Subcutaneous abdominal adipose tissue (tissue), 5 donors: ENCODE results near the gene OXA1L.
A peak's percentile ranks its signal among the peaks of the same experiment; 100 is the strongest.

Source experiments
- H3K27ac ChIP-seq: one replicate; pipeline ENCODE4 v1.7.0; 2013; ENCODE audit warnings: low read depth, mild to moderate bottlenecking, inconsistent platforms, low read length, moderate library complexity
- H3K27me3 ChIP-seq, 5 donors: one replicate each; pipeline ENCODE4 v1.7.0; 2013; ENCODE audit warnings: low read length in 5 of 5, inconsistent platforms in 1 of 5; ENCODE audit not compliant: control insufficient read depth in 5 of 5, insufficient read depth in 4 of 5
- H3K36me3 ChIP-seq, 5 donors: one replicate each; pipeline ENCODE4 v1.7.0; 2013; ENCODE audit warnings: low read length in 5 of 5; ENCODE audit not compliant: control insufficient read depth in 5 of 5, insufficient read depth in 5 of 5
- H3K4me1 ChIP-seq, 5 donors: one replicate each; pipeline ENCODE4 v1.7.0; 2013; ENCODE audit warnings: low read length in 5 of 5, mild to moderate bottlenecking in 3 of 5, moderate library complexity in 1 of 5; ENCODE audit not compliant: control insufficient read depth in 5 of 5, insufficient read depth in 5 of 5
- H3K4me3 ChIP-seq, 5 donors: one replicate each; pipeline ENCODE4 v1.7.0; 2013; ENCODE audit warnings: low read length in 5 of 5, low read depth in 1 of 5
- H3K9ac ChIP-seq, 5 donors: one replicate each; pipeline ENCODE4 v1.7.0; 2013; ENCODE audit warnings: low read length in 5 of 5, mild to moderate bottlenecking in 4 of 5, moderate library complexity in 3 of 5
- H3K9me3 ChIP-seq, 5 donors: one replicate each; pipeline ENCODE4 v1.7.0; 2013; ENCODE audit warnings: low read length in 5 of 5; ENCODE audit not compliant: control insufficient read depth in 5 of 5
- donor health status: healthy.
- donor health status: healthy.
- donor health status: healthy.
- donor health status: healthy.
- donor health status: healthy.

Gene OXA1L

GRCh38 chr14:22761734-22762133 is 4.8 kb upstream of the OXA1L start:
- Histone ChIP-seq H3K9ac (no peak overlapping the region), H3K27me3 (no peaks in the 10 kb centered on the region), H3K4me3 (no peak overlapping the region), H3K36me3 (peaks cover 0 to 3% (median 0%) of the 10 kb centered on the region in 5 donors), H3K4me1 (peaks cover 0 to 12% (median 4%) of the 10 kb centered on the region in 5 donors), H3K9me3 (peaks cover 0 to 5% (median 0%) of the 10 kb centered on the region in 5 donors), H3K27ac (no peak overlapping the region)

GRCh38 chr14:22764382-22764781 is 2.1 kb upstream of the OXA1L start:
- Histone ChIP-seq H3K4me1 (peaks cover 3 to 27% (median 18%) of the 10 kb centered on the region in 5 donors), H3K27ac (no peak overlapping the region), H3K4me3 (no peak overlapping the region), H3K9ac (no peak overlapping the region), H3K27me3 (no peaks in the 10 kb centered on the region), H3K36me3 (peaks cover 7 to 14% (median 10%) of the 10 kb centered on the region in 5 donors), H3K9me3 (peaks cover 0 to 5% (median 0%) of the 10 kb centered on the region in 5 donors)

GRCh38 chr14:22767323-22767589 is 768 bp downstream of the OXA1L start:
- Histone ChIP-seq H3K4me3 (peak overlapping the region; percentile 85 to 98 (median 92)), H3K4me1 (peaks cover 3 to 27% (median 18%) of the 10 kb centered on the region in 5 donors), H3K9ac (peak overlapping the region; percentile 74 to 90 (median 81)), H3K36me3 (peaks cover 29 to 38% (median 34%) of the 10 kb centered on the region in 5 donors), H3K27ac (peak overlapping the region; percentile 66), H3K27me3 (no peaks in the 10 kb centered on the region), H3K9me3 (no peaks in the 10 kb centered on the region)

- Histone ChIP-seq H3K27ac (no peak overlapping the region), H3K9ac (no peak overlapping the region), H3K27me3 (no peaks in the 10 kb centered on the region), H3K36me3 (peaks cover 26 to 54% (median 47%) of the 10 kb centered on the region in 5 donors), H3K9me3 (no peaks in the 10 kb centered on the region), H3K4me1 (peaks cover 3 to 27% (median 18%) of the 10 kb centered on the region in 5 donors), H3K4me3 (no peak overlapping the region)
Measured at GRCh38 chr14:22768947-22769346, 2.5 kb downstream of the OXA1L start.

- peaks cover 3 to 25% (median 18%) of the 10 kb centered on the region in 5 donors for H3K4me1 ChIP-seq
- H3K4me3 ChIP-seq: no peak overlapping the region
- no peaks in the 10 kb centered on the region for H3K27me3 ChIP-seq
- H3K9ac ChIP-seq: no peak overlapping the region
- H3K27ac ChIP-seq: no peak overlapping the region
- H3K36me3 ChIP-seq: peaks cover 26 to 57% (median 51%) of the 10 kb centered on the region in 5 donors
- H3K9me3 ChIP-seq: no peaks in the 10 kb centered on the region
Measured at GRCh38 chr14:22769369-22769768, 2.9 kb downstream of the OXA1L start.

- Histone ChIP-seq H3K9me3 (no peaks in the 10 kb centered on the region), H3K4me3 (no peak overlapping the region), H3K9ac (no peak overlapping the region), H3K36me3 (peaks cover 26 to 69% (median 56%) of the 10 kb centered on the region in 5 donors), H3K4me1 (peaks cover 3 to 24% (median 18%) of the 10 kb centered on the region in 5 donors), H3K27ac (no peak overlapping the region), H3K27me3 (no peaks in the 10 kb centered on the region)
Measured at GRCh38 chr14:22770481-22771187, 4.1 kb downstream of the OXA1L start.

GRCh38 chr14:22772725-22773124 is 6.2 kb downstream of the OXA1L start:
- Histone ChIP-seq H3K27me3 (no peaks in the 10 kb centered on the region), H3K36me3 (peaks cover 26 to 74% (median 56%) of the 10 kb centered on the region in 5 donors), H3K4me3 (no peak overlapping the region), H3K9ac (no peak overlapping the region), H3K27ac (no peak overlapping the region), H3K9me3 (no peaks in the 10 kb centered on the region), H3K4me1 (peaks cover 0 to 7% (median 5%) of the 10 kb centered on the region in 5 donors)

- Histone ChIP-seq H3K4me3 (no peak overlapping the region), H3K36me3 (peaks cover 24 to 71% (median 54%) of the 10 kb centered on the region in 5 donors), H3K9ac (no peak overlapping the region), H3K4me1 (peaks cover 0 to 1% (median 0%) of the 10 kb centered on the region in 5 donors), H3K9me3 (no peaks in the 10 kb centered on the region), H3K27me3 (no peaks in the 10 kb centered on the region), H3K27ac (no peak overlapping the region)
Measured at GRCh38 chr14:22773162-22774010, 6.9 kb downstream of the OXA1L start.

- no peak overlapping the region for H3K9ac ChIP-seq
- H3K9me3 ChIP-seq: no peaks in the 10 kb centered on the region
- peaks cover 0 to 2% (median 0%) of the 10 kb centered on the region in 5 donors for H3K4me1 ChIP-seq
- H3K27ac ChIP-seq: no peak overlapping the region
- peaks cover 18 to 67% (median 51%) of the 10 kb centered on the region in 5 donors for H3K36me3 ChIP-seq
- no peaks in the 10 kb centered on the region for H3K27me3 ChIP-seq
- H3K4me3 ChIP-seq: no peak overlapping the region
Measured at GRCh38 chr14:22774011-22774706, 7.7 kb downstream of the OXA1L start.
